NCI-H2227 (cell line): ENCODE data around the gene JARID2.
A peak's percentile ranks its signal among the peaks of the same experiment; 100 is the strongest.

Experiments
- DNase-seq: peaks from one replicate; lab custom pipeline; 2025; ENCODE audit not compliant: unreplicated experiment; lab: John Stamatoyannopoulos, UW

JARID2 gene

GRCh38 chr6:15245361-15246216 is at the start of gene JARID2:
JARID2 (plus strand) TSS chr6:15246069; CDS start chr6:15246540, 471 bp downstream.
- peak; percentile 97 for DNase-seq

DNA sequence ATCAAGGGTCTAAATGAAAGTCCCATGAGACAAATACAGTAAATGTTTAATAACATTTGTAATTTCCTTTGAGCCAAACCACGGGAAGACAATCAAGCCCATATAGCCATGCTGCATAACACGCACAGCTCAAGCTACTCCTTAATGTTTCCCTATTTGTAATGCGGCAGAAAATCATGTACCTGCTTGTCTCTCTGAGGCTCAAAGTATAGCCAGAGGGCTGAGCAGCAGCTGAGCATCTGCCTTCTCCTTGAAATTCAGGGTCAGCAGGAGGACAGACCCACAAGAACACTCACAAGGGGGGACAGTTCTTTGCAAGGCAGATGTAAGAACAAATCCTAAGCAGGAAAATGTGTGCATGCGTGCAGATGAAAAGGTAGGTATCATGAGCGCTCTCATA is 45.8 kb upstream of the JARID2 start:
- no peak for DNase-seq

DNA sequence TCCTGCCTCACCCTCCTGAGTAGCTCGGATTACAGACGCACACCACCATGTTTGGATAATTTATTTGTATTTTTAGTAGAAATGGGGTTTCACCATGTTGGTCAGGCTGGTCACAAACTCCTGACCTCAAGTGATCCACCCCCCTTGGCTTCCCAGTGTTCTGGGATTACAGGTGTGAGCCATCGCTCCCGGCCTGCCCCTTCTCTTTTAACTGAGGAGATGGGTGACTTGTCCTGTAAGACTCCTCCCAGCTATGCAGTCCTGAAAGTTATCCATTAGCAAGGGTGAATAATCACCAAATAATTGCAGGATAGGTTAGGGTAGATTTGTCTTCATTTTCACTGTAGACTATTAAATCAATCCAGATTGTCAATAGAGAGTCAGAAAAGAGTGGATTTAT is 40.5 kb upstream of the JARID2 start:
- DNase-seq: no peak

GRCh38 chr6:15206887-15207286 is 39.0 kb upstream of the JARID2 start:
- DNase-seq: no peak

DNA sequence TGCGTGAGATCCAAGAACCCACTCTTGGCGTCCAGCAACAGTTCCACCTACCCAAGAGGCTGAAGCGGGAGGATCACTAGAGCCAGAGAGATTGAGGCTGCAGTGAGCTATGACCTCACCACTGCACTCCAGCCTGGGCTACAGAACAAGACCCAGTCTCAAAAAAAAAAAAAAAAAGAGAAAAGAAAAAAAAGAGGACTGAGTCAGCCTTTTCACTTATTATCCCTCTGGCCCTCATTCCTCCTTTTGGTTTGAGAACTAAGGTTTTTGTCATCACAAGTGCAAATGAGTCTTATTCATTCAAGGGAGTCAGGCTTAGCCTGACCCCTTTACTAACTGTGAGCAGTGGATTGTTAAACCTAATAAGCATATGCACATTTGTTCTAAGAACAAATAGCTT is 37.9 kb upstream of the JARID2 start:
- DNase-seq: no peak

GRCh38 chr6:15213838-15214400 is 31.9 kb upstream of the JARID2 start:
- no peak for DNase-seq

GRCh38 chr6:15218401-15218800 is 27.5 kb upstream of the JARID2 start:
- DNase-seq: no peak

DNA sequence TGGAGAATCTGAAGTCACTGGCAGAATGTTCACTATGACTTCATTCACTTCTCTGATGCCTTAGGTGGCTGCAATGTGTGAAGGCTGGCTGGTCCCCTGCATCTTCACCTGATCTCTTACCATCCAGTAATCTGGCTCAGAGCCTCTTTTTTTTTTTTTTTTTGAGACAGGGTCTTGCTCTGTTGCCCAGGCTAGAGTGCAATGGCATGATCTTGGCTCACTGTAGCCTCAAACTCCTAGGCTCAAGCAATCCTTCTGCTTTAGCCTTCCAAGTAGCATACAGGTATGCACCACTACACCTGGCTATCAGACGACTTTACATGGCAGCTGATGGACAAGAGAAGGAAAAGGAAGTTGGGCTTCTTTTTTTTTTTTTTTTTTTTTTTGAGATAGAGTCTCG is 25.8 kb upstream of the JARID2 start:
- DNase-seq: no peak

DNA sequence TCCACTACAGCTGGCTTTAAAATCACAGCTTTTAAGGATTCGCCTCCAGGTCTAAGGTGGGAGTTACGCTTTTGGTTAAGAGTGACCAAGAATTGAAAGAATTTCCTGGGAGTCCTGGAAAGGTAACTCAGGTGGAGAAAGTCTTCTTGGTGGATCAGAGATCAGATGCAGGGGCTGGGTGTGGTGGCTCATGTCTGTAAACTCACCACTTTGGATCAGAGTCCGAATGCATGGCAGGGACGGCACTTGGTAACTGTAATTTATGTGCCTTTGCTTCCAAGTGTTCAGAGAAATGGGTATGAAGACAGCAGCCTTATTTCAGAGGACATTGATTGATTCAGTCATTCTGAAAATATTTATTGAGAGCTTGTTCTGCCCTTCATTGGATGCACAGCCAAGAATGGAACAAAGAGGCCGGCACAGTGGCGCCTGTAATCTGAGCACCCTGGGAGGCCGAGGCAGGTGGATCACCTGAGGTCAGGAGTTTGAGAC is 18.0 kb upstream of the JARID2 start:
- DNase-seq: no peak

DNA sequence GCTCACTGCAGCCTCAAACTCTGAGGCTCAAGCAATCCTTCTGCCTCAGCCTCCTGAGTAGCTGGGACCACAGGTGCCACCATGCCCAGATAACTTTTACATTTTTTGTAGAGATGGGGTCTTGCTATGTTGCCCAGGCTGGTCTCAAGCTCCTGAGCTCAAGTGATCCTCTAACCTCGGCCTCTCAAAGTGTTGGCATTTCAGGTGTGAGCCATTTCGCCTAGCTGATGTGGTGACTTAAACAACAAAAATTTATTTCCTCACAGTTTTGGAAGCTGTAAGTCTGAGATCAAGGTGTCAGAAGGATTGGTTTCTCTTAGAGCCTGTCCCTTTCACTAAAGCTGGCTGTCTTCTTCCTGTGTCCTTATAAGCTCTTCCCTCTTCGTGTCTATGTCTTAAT is 15.0 kb upstream of the JARID2 start:
- DNase-seq: no peak

- no peak for DNase-seq
Observed at GRCh38 chr6:15232836-15233510, 12.9 kb upstream of the JARID2 start.

GRCh38 chr6:15234068-15234758 is 11.7 kb upstream of the JARID2 start:
- no peak for DNase-seq

DNA sequence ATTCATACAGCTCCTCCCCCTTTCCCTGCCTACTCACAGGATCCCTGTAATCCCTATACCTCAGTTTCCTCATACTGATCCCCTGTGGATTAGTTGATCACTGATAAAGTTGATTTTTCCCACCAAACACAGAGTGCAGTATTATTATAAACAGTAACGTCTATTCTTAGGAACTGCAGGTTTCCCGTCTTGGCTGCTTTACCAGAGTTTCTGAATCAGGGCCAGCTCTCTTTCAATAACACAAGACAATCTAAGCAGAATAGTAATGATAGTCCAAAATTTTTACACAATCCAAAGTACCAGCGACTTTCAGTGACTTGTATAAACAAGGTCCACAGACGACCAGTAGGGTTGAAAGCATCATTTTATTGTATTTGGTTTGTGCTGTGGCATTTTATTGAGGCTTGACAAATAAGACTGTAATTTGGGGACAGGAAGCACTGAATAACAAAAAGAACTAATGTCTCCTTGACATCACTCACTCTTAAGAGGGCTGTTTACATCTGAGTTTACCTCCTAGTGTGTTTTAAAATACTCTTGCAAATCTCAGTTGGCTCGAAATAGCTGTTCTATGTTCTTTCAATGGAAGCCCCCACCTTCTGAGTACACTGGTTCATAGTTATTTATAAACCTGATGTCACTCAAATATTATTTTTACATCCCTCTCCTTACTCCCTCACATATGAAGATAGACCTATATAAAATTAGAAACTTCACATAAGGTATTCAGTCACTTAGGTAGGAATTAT is 6.1 kb upstream of the JARID2 start:
- peak; percentile 54 for DNase-seq

DNA sequence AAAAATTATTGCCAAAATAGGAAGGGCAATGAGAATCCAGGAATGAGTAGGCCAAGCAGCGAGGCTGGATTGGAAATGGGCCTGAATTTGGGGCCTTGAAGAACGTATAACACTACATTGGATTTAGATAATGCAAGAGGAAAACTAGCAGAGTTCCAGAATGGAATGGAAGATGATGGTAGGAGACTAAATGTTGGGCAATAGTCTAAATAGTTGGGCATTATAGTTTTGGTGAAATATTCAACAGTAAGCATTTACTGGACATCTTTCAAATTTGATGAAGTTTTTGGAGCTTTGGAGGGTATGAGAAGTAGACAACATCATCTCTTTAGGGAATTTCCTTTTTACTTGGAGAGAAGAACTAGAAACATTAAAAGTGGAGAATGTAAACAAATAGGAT is 3.4 kb upstream of the JARID2 start:
- DNase-seq: no peak

- DNase-seq: no peak
Observed at GRCh38 chr6:15242937-15243614, 2.8 kb upstream of the JARID2 start.

- peak; percentile 43 for DNase-seq
Observed at GRCh38 chr6:15243910-15244619, 1.8 kb upstream of the JARID2 start.

DNA sequence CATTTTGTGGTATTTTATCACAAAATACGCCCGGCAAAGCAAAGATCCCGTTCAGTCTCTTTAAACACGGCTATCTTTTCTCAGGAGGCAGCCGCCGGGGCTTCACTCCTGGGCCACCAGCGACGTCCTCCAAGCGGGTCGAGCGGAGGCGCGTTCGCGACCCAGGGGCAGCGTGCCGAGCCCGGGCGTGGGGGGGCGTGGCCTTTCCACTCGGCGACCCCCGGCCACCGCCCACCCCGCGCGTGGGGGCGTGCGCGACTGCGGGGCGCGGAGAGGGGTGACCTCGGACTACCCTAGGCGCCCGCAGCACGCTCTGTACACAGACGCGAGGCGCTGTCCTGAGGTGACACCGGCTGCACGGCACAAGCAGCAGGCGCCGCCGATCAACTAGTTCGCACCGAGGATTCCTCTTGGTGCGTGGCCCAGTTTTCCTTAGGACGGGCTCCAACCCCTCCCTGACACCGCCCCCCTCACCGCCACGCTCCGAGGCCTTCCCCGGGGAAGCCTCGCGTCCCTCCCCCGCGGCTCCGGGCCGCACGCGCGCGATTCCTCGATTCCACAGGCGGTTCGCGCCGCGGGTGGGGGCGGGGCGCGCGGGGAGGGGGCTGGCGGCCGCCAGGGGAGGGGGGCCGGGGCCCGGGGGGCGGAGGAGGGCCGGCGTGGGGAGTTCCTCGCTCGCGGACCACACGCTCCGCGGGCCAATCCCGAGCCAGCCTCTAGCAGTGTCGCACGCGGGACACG is 1.1 kb upstream of the JARID2 start:
- DNase-seq: peak; percentile 79

DNA sequence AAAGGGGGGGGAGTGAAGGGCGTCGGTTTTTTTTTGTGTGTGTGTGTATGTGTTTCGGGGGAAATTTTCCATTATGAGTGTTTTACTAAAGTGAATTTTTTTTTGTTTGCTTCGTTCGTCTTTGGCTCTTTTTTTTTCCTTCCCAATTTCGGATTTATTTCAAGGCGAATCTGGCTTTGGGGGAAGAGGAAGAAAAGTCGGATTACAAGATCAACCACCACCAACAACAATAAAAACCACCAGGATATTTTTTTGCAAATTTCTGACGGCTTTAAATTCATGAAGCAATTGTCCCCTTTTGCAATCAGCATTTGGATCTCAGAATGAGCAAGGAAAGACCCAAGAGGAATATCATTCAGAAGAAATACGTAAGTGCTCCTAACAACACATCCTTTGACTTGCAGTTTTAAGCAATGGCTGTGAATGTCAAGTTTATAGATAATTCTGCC is 372 bp downstream of the JARID2 start:
- DNase-seq: no peak
